ENCODE results near the gene TP73.

DNA sequence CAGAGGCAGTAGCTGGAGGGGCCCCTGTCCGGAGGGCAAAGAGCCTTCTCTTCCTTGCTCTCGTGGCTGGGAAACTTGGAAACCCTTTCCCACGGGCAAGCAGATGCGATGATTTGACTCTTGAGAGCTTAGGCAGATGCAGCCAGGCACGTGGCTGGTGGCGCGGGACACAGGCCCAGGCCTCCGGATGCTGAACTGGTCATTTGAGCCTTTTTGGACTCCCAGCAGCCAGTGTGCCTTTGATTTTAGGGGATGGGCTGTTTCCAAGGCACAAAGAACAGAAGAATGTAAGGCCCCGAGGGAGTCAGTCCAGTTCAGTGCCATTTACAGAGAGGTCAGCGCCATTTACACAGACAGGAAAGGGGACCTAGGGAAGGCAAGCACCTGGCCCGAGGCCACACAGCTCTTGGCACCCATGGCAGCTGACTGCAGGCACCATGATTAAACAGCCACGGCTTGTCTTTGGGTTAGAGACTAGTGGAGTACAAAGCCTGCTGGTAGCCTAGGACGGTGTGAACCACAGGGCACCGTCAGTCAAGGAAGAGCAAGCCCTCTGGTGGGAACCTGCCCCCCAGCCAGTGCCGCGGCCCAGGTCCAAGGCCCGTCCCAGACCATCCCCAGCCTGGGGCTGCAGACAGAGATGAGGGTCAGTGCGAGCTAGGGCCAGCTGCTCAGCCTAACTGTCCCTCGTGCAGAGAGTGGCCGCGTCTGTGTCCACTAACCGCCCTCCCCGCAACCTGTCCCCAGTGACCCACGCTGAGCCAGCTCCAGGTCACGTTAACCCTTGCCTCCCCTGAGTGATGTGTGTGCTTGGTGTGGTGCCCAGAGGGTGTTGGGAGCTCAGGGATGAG is 79.5 kb downstream of the TP73 start:
- TF ChIP-seq POLR2A (IDR thresholded peaks at IDR 0.05; ENCODE audit: low read length) (no peak), GATA1 (IDR thresholded peaks at IDR 0.05; ENCODE audit: low read depth, low read length) (no peak)
